HEK293 (cell line): ENCODE data around the gene OPCML.

Experiments
- HOXD13 ChIP-seq: sonication (generic); formaldehyde crosslinking; IDR thresholded peaks from 2 replicates; pipeline ENCODE4 v1.8.0; 2022; ENCODE audit warnings: missing genetic modification reagents, borderline replicate concordance
- YY2 ChIP-seq: fragments of 450-650 bp; formaldehyde crosslinking; IDR thresholded peaks from 2 replicates; pipeline ENCODE4 v1.5.1; 2016; ENCODE audit warnings: missing biosample characterization, missing genetic modification characterization
- ZBTB26 ChIP-seq: fragments of 450-650 bp; formaldehyde crosslinking; optimal IDR thresholded peaks from 2 replicates; pipeline ENCODE3; 2016; ENCODE audit warnings: missing biosample characterization, mild to moderate bottlenecking, missing genetic modification characterization
- ZNF24 ChIP-seq: fragments of 450-650 bp; formaldehyde crosslinking; IDR thresholded peaks from 2 replicates; pipeline ENCODE4 v1.5.1; 2016; ENCODE audit warnings: missing biosample characterization, missing genetic modification characterization
- ZNF366 ChIP-seq: fragments of 450-650 bp; formaldehyde crosslinking; conservative IDR thresholded peaks from 2 replicates; pipeline ENCODE4 v1.5.1; 2016; ENCODE audit warnings: missing biosample characterization, missing genetic modification characterization
- ZNF558 ChIP-seq: fragments of 450-650 bp; formaldehyde crosslinking; IDR thresholded peaks from 2 replicates; pipeline ENCODE4 v1.5.1; 2016; ENCODE audit warnings: missing biosample characterization, missing genetic modification characterization
- ZNF610 ChIP-seq: fragments of 450-650 bp; formaldehyde crosslinking; IDR thresholded peaks from 2 replicates; pipeline ENCODE4 v1.5.1; 2016; ENCODE audit warnings: missing biosample characterization, missing genetic modification characterization, borderline replicate concordance
- ZNF692 ChIP-seq: fragments of 450-650 bp; formaldehyde crosslinking; IDR thresholded peaks from 2 replicates; pipeline ENCODE4 v1.5.1; 2016; ENCODE audit warnings: missing biosample characterization, missing genetic modification characterization
- TF ChIP-seq, protein P1 (sequence below): fragments of 450-650 bp; formaldehyde crosslinking; IDR thresholded peaks from 2 replicates; pipeline ENCODE4 v1.5.1; 2016; ENCODE audit warnings: missing biosample characterization, missing genetic modification characterization
- TF ChIP-seq, protein P2 (sequence below): fragments of 450-650 bp; formaldehyde crosslinking; IDR thresholded peaks from 2 replicates; pipeline ENCODE4 v1.5.1; 2016; ENCODE audit warnings: missing biosample characterization, missing genetic modification characterization

DNA sequence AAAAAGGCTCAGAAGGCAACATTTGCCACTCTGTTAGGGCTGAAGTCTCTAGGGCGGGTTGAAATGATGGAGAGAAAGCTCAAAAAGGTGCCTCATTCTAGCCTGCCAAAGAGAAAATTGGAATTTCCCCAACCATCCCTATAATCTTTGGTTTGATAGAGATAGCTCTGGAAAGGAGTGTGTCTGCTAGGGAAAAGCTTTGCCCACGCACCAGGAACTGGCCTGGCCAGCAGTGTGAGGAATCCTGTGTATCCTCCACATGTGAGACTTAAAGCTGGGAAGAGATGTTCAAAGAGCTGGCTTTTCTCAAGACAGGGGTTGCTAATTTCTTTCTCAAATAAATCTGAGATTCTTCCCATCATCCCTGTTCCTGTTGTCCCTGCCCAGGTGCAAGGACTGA lies 193.7 kb downstream of the OPCML start:
- TF ChIP-seq YY2 (tag by site-specific recombination) (no peak), ZNF692 (tag by site-specific recombination) (no peak), ZNF610 (tag by site-specific recombination) (no peak), HOXD13 (CRISPR knock-in tag) (no peak), ZNF558 (tag by site-specific recombination) (no peak), ZNF24 (tag by site-specific recombination) (no peak), ZBTB26 (tag by site-specific recombination) (no peak), ZNF366 (tag by site-specific recombination) (no peak)
- TF ChIP-seq, protein P1, sequence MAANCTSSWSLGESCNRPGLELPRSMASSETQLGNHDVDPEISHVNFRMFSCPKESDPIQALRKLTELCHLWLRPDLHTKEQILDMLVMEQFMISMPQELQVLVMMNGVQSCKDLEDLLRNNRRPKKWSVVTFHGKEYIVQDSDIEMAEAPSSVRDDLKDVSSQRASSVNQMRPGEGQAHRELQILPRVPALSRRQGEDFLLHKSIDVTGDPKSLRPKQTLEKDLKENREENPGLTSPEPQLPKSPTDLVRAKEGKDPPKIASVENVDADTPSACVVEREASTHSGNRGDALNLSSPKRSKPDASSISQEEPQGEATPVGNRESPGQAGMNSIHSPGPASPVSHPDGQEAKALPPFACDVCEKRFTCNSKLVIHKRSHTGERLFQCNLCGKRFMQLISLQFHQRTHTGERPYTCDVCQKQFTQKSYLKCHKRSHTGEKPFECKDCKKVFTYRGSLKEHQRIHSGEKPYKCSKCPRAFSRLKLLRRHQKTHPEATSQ: no peak
- TF ChIP-seq, protein P2, sequence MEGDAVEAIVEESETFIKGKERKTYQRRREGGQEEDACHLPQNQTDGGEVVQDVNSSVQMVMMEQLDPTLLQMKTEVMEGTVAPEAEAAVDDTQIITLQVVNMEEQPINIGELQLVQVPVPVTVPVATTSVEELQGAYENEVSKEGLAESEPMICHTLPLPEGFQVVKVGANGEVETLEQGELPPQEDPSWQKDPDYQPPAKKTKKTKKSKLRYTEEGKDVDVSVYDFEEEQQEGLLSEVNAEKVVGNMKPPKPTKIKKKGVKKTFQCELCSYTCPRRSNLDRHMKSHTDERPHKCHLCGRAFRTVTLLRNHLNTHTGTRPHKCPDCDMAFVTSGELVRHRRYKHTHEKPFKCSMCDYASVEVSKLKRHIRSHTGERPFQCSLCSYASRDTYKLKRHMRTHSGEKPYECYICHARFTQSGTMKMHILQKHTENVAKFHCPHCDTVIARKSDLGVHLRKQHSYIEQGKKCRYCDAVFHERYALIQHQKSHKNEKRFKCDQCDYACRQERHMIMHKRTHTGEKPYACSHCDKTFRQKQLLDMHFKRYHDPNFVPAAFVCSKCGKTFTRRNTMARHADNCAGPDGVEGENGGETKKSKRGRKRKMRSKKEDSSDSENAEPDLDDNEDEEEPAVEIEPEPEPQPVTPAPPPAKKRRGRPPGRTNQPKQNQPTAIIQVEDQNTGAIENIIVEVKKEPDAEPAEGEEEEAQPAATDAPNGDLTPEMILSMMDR: no peak
